ENCODE measurements around the gene CKAP4. TPM values are rescaled to one million over a fixed set of nuclear protein-coding genes. Genes with fewer than 3 reads are reported as not detected.
A peak's percentile ranks its signal among the peaks of the same experiment; 100 is the strongest.

The CKAP4 gene
- total RNA-seq, 6 experiments from 2014 or later: 16.8 to 43.7 (median 28.3) TPM

DNA sequence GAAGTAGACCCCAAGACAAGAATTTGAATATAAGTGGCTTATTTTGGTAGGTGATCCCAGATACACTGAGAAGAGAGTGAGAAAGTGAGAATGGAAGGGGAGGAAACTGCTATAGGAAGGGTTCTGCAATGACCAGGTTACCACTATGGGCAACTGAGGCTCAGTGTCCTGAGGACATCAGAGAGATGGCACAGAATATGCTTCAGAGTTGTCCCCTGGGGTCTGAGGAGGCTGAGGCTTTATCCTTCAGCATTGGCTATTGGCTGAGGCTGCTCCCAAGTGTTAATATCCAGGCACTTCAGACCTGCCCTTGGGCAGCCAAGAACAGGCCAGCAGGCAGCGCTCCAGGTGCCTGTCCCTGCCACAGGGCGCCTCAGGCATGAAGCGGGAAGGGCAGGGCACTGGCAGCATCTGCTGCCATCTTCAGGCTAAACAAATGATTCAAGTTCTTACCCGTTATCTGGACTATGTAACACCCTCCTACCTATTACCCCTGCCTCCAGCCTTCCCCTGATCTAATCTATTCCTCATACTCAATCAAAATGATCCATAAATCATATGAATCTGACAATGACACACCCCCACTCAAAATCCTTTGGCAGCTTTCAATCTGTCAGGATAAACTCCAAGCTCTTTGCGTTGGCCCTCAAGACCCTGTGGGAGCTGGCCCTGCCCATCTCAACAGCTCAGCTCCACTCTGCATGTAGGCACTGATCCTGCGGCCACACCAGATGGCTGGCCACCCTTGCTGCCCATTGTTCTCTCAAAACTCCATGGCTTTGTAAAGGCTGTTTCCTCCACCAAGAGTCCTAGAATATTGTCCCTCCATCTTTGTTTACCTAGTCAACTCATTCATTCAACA is 42.4 kb downstream of the CKAP4 start:
- ATAC-seq: peak; percentile 100
- WGBS (ENCODE audit: insufficient coverage, low coverage, low lambda C conversion rate, missing lambda C conversion rate): 35% methylated on average over 3 of the region's 6 CpGs

DNA sequence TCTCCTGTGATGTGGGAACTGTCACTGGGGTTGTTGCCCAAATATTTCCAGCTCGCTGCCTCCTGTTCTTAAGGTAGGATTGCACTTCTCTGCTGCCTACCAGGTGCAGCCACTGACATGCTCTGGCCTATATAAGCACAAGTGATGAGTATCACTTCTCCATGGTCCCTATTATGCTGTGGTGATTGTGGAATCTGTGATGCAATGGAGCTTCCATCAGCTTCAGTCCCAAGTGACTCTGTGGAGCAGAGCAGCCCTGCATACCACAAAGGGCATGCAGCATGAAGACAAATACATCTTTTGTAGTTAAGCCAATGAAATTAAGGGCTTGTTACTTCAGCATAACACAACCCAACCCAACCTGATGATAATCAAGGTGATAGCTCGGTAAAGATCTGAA is 43.5 kb downstream of the CKAP4 start:
- Histone ChIP-seq H3K36me3 (no peaks in the 10 kb centered on the region), H3K27me3 (no peaks in the 10 kb centered on the region), H3K4me1 (no peaks in the 10 kb centered on the region), H3K4me3 (no peak overlapping the region), H3K9me3 (no peaks in the 10 kb centered on the region), H3K27ac (no peak overlapping the region)
- intact Hi-C loops (cut with DNase I): loop anchor here in 1 of 2 donors (10.0 kb wide), 1 partner anchor 780 kb away; no protein-coding TSS in a partner anchor
- no peak for DNase-seq
- no peak for ATAC-seq
- no peak for TF ChIP-seq POLR2A (IDR thresholded peaks at IDR 0.05)
- 50% methylated on average over 2 of the region's 2 CpGs for WGBS (ENCODE audit: insufficient coverage, low coverage, low lambda C conversion rate, missing lambda C conversion rate)

More for the DNA sequence above, 42.4 kb downstream of the CKAP4 start:
- no peaks in the 10 kb centered on the region for H3K9me3 ChIP-seq
- no peaks in the 10 kb centered on the region for H3K27me3 ChIP-seq
- intact Hi-C loops (cut with DNase I): loop anchor here in 1 of 2 donors (10.0 kb wide), 1 partner anchor 781 kb away; no protein-coding TSS in a partner anchor
- no peak overlapping the region for H3K27ac ChIP-seq
- no peaks in the 10 kb centered on the region for H3K36me3 ChIP-seq
- H3K4me1 ChIP-seq: no peaks in the 10 kb centered on the region
- TF ChIP-seq, protein P1, sequence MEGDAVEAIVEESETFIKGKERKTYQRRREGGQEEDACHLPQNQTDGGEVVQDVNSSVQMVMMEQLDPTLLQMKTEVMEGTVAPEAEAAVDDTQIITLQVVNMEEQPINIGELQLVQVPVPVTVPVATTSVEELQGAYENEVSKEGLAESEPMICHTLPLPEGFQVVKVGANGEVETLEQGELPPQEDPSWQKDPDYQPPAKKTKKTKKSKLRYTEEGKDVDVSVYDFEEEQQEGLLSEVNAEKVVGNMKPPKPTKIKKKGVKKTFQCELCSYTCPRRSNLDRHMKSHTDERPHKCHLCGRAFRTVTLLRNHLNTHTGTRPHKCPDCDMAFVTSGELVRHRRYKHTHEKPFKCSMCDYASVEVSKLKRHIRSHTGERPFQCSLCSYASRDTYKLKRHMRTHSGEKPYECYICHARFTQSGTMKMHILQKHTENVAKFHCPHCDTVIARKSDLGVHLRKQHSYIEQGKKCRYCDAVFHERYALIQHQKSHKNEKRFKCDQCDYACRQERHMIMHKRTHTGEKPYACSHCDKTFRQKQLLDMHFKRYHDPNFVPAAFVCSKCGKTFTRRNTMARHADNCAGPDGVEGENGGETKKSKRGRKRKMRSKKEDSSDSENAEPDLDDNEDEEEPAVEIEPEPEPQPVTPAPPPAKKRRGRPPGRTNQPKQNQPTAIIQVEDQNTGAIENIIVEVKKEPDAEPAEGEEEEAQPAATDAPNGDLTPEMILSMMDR (IDR thresholded peaks at IDR 0.05): peak; percentile 53 to 70 (median 64)
- no peak for TF ChIP-seq POLR2A (IDR thresholded peaks at IDR 0.05)
- DNase-seq: peak; percentile 70 to 83 (median 83)
- no peak overlapping the region for H3K4me3 ChIP-seq

DNA sequence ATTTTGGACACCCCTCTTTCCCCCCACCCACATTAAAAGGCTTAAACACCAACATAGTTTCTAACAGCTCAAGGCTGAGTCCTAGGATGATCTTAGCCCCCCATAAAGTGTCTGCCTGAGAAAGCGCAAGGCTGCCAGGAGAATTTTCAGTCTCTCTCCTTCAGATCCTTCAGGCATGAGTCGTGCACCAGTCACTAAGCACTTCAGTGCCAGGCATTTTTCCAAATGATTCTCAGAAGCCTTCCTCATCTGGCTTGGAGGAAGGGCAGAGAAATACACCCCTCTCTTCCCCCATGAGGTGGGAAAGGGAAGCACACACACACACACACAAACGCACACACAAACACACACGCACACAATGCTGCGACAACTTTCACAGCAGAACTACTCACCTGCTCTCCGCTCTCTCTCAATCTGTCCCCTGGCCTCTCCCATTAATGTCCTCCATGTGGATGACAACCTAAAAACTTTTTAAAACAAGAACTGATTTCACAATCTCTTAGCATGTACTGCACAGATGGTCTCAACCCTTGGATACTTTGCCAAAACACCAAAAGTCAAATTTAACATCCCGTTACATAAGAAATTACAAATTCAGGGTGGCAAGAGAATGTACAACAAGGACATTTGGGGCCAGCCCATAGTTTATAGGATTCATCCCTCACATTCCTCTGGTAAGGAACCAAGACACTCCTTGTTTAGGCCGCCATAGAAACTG is 49.8 kb downstream of the CKAP4 start:
- Histone ChIP-seq H3K27ac (no peak overlapping the region), H3K9me3 (no peaks in the 10 kb centered on the region), H3K27me3 (no peaks in the 10 kb centered on the region), H3K4me3 (no peak overlapping the region), H3K4me1 (peaks cover 0 to 24% (median 10%) of the 10 kb centered on the region in 4 donors), H3K36me3 (no peaks in the 10 kb centered on the region)
- TF ChIP-seq, protein P1 (IDR thresholded peaks at IDR 0.05): no peak
- TF ChIP-seq POLR2A (IDR thresholded peaks at IDR 0.05): no peak
- intact Hi-C loops (cut with DNase I): no loop called here
- no peak for ATAC-seq
- no peak for DNase-seq
- WGBS (ENCODE audit: insufficient coverage, low coverage, low lambda C conversion rate, missing lambda C conversion rate): 89% methylated on average over 7 of the region's 8 CpGs

DNA sequence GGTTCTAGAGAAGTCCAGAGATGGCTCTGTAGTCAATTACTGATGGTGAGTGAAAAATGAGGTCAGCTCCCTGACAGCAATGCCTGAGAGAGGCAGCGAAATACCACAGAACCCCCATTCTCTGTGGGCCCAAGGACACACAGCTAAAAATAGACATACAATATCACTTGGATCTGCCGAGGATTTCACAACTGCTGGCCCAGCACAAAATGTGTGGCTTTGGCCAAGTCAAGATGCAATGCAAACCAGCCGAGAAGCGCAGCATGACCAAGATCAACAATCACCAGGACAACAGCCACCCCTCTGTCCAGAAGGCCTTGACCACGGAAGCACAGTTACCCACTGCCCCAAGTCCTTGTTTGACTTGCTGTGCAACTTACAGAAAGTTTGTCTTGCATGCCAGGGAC is 52.2 kb downstream of the CKAP4 start:
- H3K27me3 ChIP-seq: no peaks in the 10 kb centered on the region
- H3K4me3 ChIP-seq: no peak overlapping the region
- H3K9me3 ChIP-seq: no peaks in the 10 kb centered on the region
- peaks cover 0 to 24% (median 10%) of the 10 kb centered on the region in 4 donors for H3K4me1 ChIP-seq
- 27% methylated on average over 4 of the region's 5 CpGs for WGBS (ENCODE audit: insufficient coverage, low coverage, low lambda C conversion rate, missing lambda C conversion rate)
- intact Hi-C loops (cut with DNase I): no loop called here
- TF ChIP-seq POLR2A (IDR thresholded peaks at IDR 0.05): no peak
- TF ChIP-seq, protein P1 (IDR thresholded peaks at IDR 0.05): no peak
- H3K27ac ChIP-seq: peak overlapping the region; percentile 28 to 88 (median 56)
- peak; percentile 90 to 97 (median 91) for ATAC-seq
- no peaks in the 10 kb centered on the region for H3K36me3 ChIP-seq
- DNase-seq: peak; percentile 74 to 93 (median 92)
